Calu3 (cell line): Measurements from ENCODE around the gene RAC2. TPM values are rescaled to one million over a fixed set of nuclear protein-coding genes. Genes with fewer than 3 reads are reported as not detected.

Experiments
- BruUV-seq: library from RNA; stranded (reverse); fragments of 400-500 nt; replicated peaks from 2 replicates; lab custom pipeline; 2021; lab: Mats Ljungman, UMichigan
- CTCF ChIA-PET: fragments of 300-600 bp; sonication (Branson Sonifier 250); formaldehyde crosslinking; loops from one replicate; lab custom pipeline; 2022; ENCODE audit warnings: antibody characterized with exemption; lab: Charles Lee
- DNase-seq: peaks from one replicate; pipeline ENCODE4 v3.0.0; 2022
- H3K27ac Mint-ChIP-seq: one replicate; pipeline ENCODE4 v1.8.0; 2022; ENCODE audit warnings: mixed read lengths; ENCODE audit not compliant: unreplicated experiment
- H3K27me3 Mint-ChIP-seq: one replicate; pipeline ENCODE4 v1.8.0; 2022; ENCODE audit warnings: mixed read lengths; ENCODE audit not compliant: unreplicated experiment
- H3K36me3 Mint-ChIP-seq: one replicate; pipeline ENCODE4 v1.8.0; 2022; ENCODE audit warnings: mild to moderate bottlenecking, moderate library complexity, mixed read lengths; ENCODE audit not compliant: insufficient read depth, unreplicated experiment
- H3K4me1 Mint-ChIP-seq: one replicate; pipeline ENCODE4 v1.8.0; 2022; ENCODE audit warnings: mild to moderate bottlenecking, low read depth, mixed read lengths; ENCODE audit not compliant: unreplicated experiment
- H3K4me3 Mint-ChIP-seq: one replicate; pipeline ENCODE4 v1.8.0; 2022; ENCODE audit warnings: mild to moderate bottlenecking, low read depth, moderate library complexity, mixed read lengths; ENCODE audit not compliant: unreplicated experiment
- H3K9me3 Mint-ChIP-seq: one replicate; pipeline ENCODE4 v1.8.0; 2022; ENCODE audit warnings: low read depth, mixed read lengths; ENCODE audit not compliant: unreplicated experiment
- CTCF ChIP-seq: fragments of 200-600 bp; IDR thresholded peaks from one replicate; pipeline ENCODE4 v1.8.0; 2022; ENCODE audit warnings: antibody characterized with exemption; ENCODE audit not compliant: unreplicated experiment
- intact Hi-C: fragments of 100-400 bp; cut with micrococcal nuclease; formaldehyde crosslinking; loops from one replicate; pipeline ENCODE4 v1.10.0; 2022; ENCODE audit not compliant: unreplicated experiment
- total RNA-seq: library from RNA; stranded (reverse); gene quantifications from 2 replicates; pipeline ENCODE4 v1.2.3, GENCODE V29; 2022

Gene RAC2
- total RNA-seq, 1 experiment from 2014 or later, result 21.0 TPM

GRCh38 chr22:37183432-37184379 is 60.4 kb downstream of the RAC2 start:
- DNase-seq, result no peak
- Mint-ChIP-seq H3K4me1 (peaks cover 35% of the 10 kb centered on the region), H3K27me3 (no peaks in the 10 kb centered on the region), H3K36me3 (peaks cover 20% of the 10 kb centered on the region), H3K4me3 (no peak overlapping the region), H3K9me3 (no peaks in the 10 kb centered on the region), H3K27ac (no peak overlapping the region)
- no peak for TF ChIP-seq CTCF
- intact Hi-C loops, result no loop called here
- no TSS peak for BruUV-seq
- CTCF ChIA-PET, result interaction anchor here (0.5 to 1.3 kb wide), 2 partner anchors 8 to 95 kb away, joined by 3 read pairs; no protein-coding TSS in a partner anchor

- Mint-ChIP-seq H3K27ac (no peak overlapping the region), H3K4me1 (peaks cover 33% of the 10 kb centered on the region), H3K4me3 (no peak overlapping the region), H3K36me3 (peaks cover 20% of the 10 kb centered on the region), H3K9me3 (no peaks in the 10 kb centered on the region), H3K27me3 (peaks cover 6% of the 10 kb centered on the region)
- intact Hi-C loops, result no loop called here
- CTCF ChIA-PET, result no interaction called here
- DNase-seq, result no peak
- TF ChIP-seq CTCF, result no peak
- no TSS peak for BruUV-seq
These were observed 61.2 kb downstream of the RAC2 start for GRCh38 chr22:37182949-37183245.

- CTCF ChIA-PET, result no interaction called here
- Mint-ChIP-seq H3K36me3 (peaks cover 15% of the 10 kb centered on the region), H3K27ac (no peak overlapping the region), H3K4me1 (peaks cover 33% of the 10 kb centered on the region), H3K27me3 (peaks cover 12% of the 10 kb centered on the region), H3K4me3 (no peak overlapping the region), H3K9me3 (no peaks in the 10 kb centered on the region)
- TF ChIP-seq CTCF, result no peak
- intact Hi-C loops, result no loop called here
- BruUV-seq, result no TSS peak
- no peak for DNase-seq
These were observed 61.7 kb downstream of the RAC2 start for GRCh38 chr22:37182101-37182948.

- Mint-ChIP-seq H3K9me3 (no peaks in the 10 kb centered on the region), H3K36me3 (peaks cover 14% of the 10 kb centered on the region), H3K27ac (no peak overlapping the region), H3K4me3 (no peak overlapping the region), H3K4me1 (peaks cover 38% of the 10 kb centered on the region), H3K27me3 (peaks cover 18% of the 10 kb centered on the region)
- no peak for TF ChIP-seq CTCF
- BruUV-seq, result no TSS peak
- no peak for DNase-seq
- CTCF ChIA-PET, result no interaction called here
- intact Hi-C loops, result no loop called here
These were observed 62.4 kb downstream of the RAC2 start for GRCh38 chr22:37181681-37182080.
